CD8-positive, alpha-beta memory T cell (primary cell): ENCODE results near the gene IL24. TPM values are rescaled to one million over a fixed set of nuclear protein-coding genes. Genes with fewer than 3 reads are reported as not detected.

Experiments
- CTCF ChIA-PET: fragments of 350-600 bp; sonication (Branson Sonifier 250); formaldehyde crosslinking; loops from one replicate; lab custom pipeline; 2021; ENCODE audit warnings: antibody characterized with exemption; lab: Charles Lee
- POLR2A ChIA-PET: fragments of 350-600 bp; sonication (Branson Sonifier 250); formaldehyde crosslinking; loops from one replicate; lab custom pipeline; 2021; ENCODE audit warnings: antibody characterized with exemption; lab: Charles Lee
- DNase-seq, 5 donors: peaks; one replicate each; pipeline versions ENCODE4 v3.0.0 to v3.0.0-alpha.2; 2020 to 2022; ENCODE audit warnings: mixed read lengths in 1 of 5
- H3K27ac ChIP-seq: one replicate; pipeline ENCODE4 v1.7.0; 2013; ENCODE audit warnings: low read depth, mild to moderate bottlenecking, low read length, moderate library complexity
- H3K27me3 ChIP-seq: 2 replicates; pipeline ENCODE4 v1.7.0; 2013; ENCODE audit warnings: low read length, mild to moderate bottlenecking; ENCODE audit not compliant: insufficient read depth, poor library complexity, severe bottlenecking
- H3K36me3 ChIP-seq: 2 replicates; pipeline ENCODE4 v1.7.0; 2013; ENCODE audit warnings: mild to moderate bottlenecking, low read length, moderate library complexity; ENCODE audit not compliant: insufficient read depth
- H3K4me1 ChIP-seq: 2 replicates; pipeline ENCODE4 v1.7.0; 2013; ENCODE audit warnings: mild to moderate bottlenecking, low read length, moderate library complexity; ENCODE audit not compliant: insufficient read depth
- H3K4me3 ChIP-seq: 2 replicates; pipeline ENCODE4 v1.7.0; 2013; ENCODE audit warnings: mild to moderate bottlenecking, low read length
- H3K9me3 ChIP-seq: 2 replicates; pipeline ENCODE4 v1.7.0; 2013; ENCODE audit warnings: mild to moderate bottlenecking, low read length
- H3K27ac Mint-ChIP-seq, 8 donors: one replicate each; pipeline ENCODE4 v1.8.0; 2020 to 2021; ENCODE audit warnings: mixed read lengths in 8 of 8, mild to moderate bottlenecking in 6 of 8, inconsistent platforms in 3 of 8, moderate library complexity in 3 of 8
- H3K27me3 Mint-ChIP-seq, 2 donors: one replicate each; pipeline ENCODE4 v1.8.0; 2020 to 2021; ENCODE audit warnings: mixed read lengths in 2 of 2, mild to moderate bottlenecking in 1 of 2, moderate library complexity in 1 of 2
- H3K36me3 Mint-ChIP-seq, 3 donors: one replicate each; pipeline ENCODE4 v1.8.0; 2020 to 2021; ENCODE audit warnings: mixed read lengths in 3 of 3, inconsistent platforms in 1 of 3, mild to moderate bottlenecking in 1 of 3
- H3K4me1 Mint-ChIP-seq, 3 donors: one replicate each; pipeline ENCODE4 v1.8.0; 2020 to 2021; ENCODE audit warnings: mixed read lengths in 3 of 3, inconsistent platforms in 1 of 3, mild to moderate bottlenecking in 1 of 3
- H3K4me3 Mint-ChIP-seq, 7 donors: one replicate each; pipeline ENCODE4 v1.8.0; 2020 to 2021; ENCODE audit warnings: mixed read lengths in 7 of 7, mild to moderate bottlenecking in 6 of 7, moderate library complexity in 4 of 7, inconsistent platforms in 2 of 7
- H3K9me3 Mint-ChIP-seq, 5 donors: one replicate each; pipeline ENCODE4 v1.8.0; 2020 to 2022; ENCODE audit warnings: mixed read lengths in 5 of 5, mild to moderate bottlenecking in 3 of 5, moderate library complexity in 2 of 5, inconsistent platforms in 1 of 5
- polyA plus RNA-seq: library from polyadenylated mRNA; unstranded; fragments of 300-500 nt; fragmentation: Illumina TruSeq; gene quantifications from one replicate; pipeline ENCODE4 v1.2.3, GENCODE V29; 2021
- total RNA-seq, 2 experiments: library from RNA; stranded (reverse); gene quantifications; one replicate each; pipeline ENCODE4 v1.2.3, GENCODE V29; 2021

IL24 gene
- total and polyA plus RNA-seq, 3 experiments from 2014 or later, result 2.0 to 22.5 (median 2.9) TPM

- no peak for DNase-seq
- Mint-ChIP-seq H3K9me3 (no peaks in the 10 kb centered on the region), H3K36me3 (peaks cover 0 to 13% (median 2%) of the 10 kb centered on the region in 3 donors), H3K27ac (no peak overlapping the region), H3K27me3 (peaks cover 3 to 9% of the 10 kb centered on the region in 2 donors), H3K4me1 (peaks cover 3 to 5% (median 3%) of the 10 kb centered on the region in 3 donors), H3K4me3 (no peak overlapping the region)
- H3K9me3 ChIP-seq, result no peaks in the 10 kb centered on the region
- ChIA-PET CTCF (interaction anchor here (0.9 to 3.4 kb wide), 5 partner anchors 24 to 126 kb away, joined by 3 to 15 read pairs (median 4); no protein-coding TSS in a partner anchor), POLR2A (no interaction called here)
- H3K27me3 ChIP-seq, result no peaks in the 10 kb centered on the region
- H3K27ac ChIP-seq, result no peak overlapping the region
- no peak overlapping the region for H3K4me3 ChIP-seq
- H3K36me3 ChIP-seq, result no peaks in the 10 kb centered on the region
- H3K4me1 ChIP-seq, result peaks cover 9% of the 10 kb centered on the region
Observed at GRCh38 chr1:206855859-206856258, 41.4 kb upstream of the IL24 start.

GRCh38 chr1:206856674-206857464 is 40.4 kb upstream of the IL24 start:
- H3K27me3 Mint-ChIP-seq, result peaks cover 11 to 15% of the 10 kb centered on the region in 2 donors
- peak in 1 of 5 donors; percentile 28 for DNase-seq
- peak overlapping the region in 2 of 8 donors; percentile 13 to 14 for H3K27ac Mint-ChIP-seq
- H3K36me3 Mint-ChIP-seq, result peaks cover 0 to 13% (median 4%) of the 10 kb centered on the region in 3 donors
- Histone ChIP-seq H3K9me3 (no peaks in the 10 kb centered on the region), H3K27me3 (no peaks in the 10 kb centered on the region), H3K4me3 (no peak overlapping the region), H3K27ac (no peak overlapping the region), H3K36me3 (no peaks in the 10 kb centered on the region), H3K4me1 (peaks cover 9% of the 10 kb centered on the region)
- H3K4me1 Mint-ChIP-seq, result peaks cover 3 to 5% (median 3%) of the 10 kb centered on the region in 3 donors
- ChIA-PET CTCF (interaction anchor here (0.6 to 3.4 kb wide), 7 partner anchors 15 to 125 kb away, joined by 3 to 15 read pairs (median 3); no protein-coding TSS in a partner anchor), POLR2A (interaction anchor here (0.7 kb wide), 1 partner anchor 386 kb away, joined by 3 read pairs; the partner anchor contains the start of gene IKBKE)
- H3K9me3 Mint-ChIP-seq, result no peaks in the 10 kb centered on the region
- H3K4me3 Mint-ChIP-seq, result no peak overlapping the region

GRCh38 chr1:206859082-206859521 is 38.1 kb upstream of the IL24 start:
- Mint-ChIP-seq H3K36me3 (peaks cover 0 to 4% (median 0%) of the 10 kb centered on the region in 3 donors), H3K9me3 (no peaks in the 10 kb centered on the region), H3K27ac (peak overlapping the region in 1 of 8 donors; percentile 22), H3K27me3 (peaks cover 17 to 19% of the 10 kb centered on the region in 2 donors), H3K4me1 (peaks cover 3 to 5% (median 3%) of the 10 kb centered on the region in 3 donors), H3K4me3 (peak overlapping the region in 1 of 7 donors; percentile 22)
- no peak overlapping the region for H3K27ac ChIP-seq
- peaks cover 9% of the 10 kb centered on the region for H3K4me1 ChIP-seq
- peak in 1 of 5 donors; percentile 27 for DNase-seq
- no peaks in the 10 kb centered on the region for H3K9me3 ChIP-seq
- no peaks in the 10 kb centered on the region for H3K27me3 ChIP-seq
- no peaks in the 10 kb centered on the region for H3K36me3 ChIP-seq
- no peak overlapping the region for H3K4me3 ChIP-seq
- ChIA-PET CTCF (interaction anchor here (2.9 kb wide), 1 partner anchor 54 kb away, joined by 10 read pairs; no protein-coding TSS in a partner anchor), POLR2A (interaction anchor here (0.6 kb wide), 1 partner anchor 135 kb away, joined by 6 read pairs; no protein-coding TSS in a partner anchor)

- Mint-ChIP-seq H3K36me3 (peaks cover 0 to 4% (median 0%) of the 10 kb centered on the region in 3 donors), H3K4me1 (peaks cover 5 to 6% (median 5%) of the 10 kb centered on the region in 3 donors), H3K27me3 (peaks cover 17 to 23% of the 10 kb centered on the region in 2 donors), H3K4me3 (no peak overlapping the region), H3K9me3 (no peaks in the 10 kb centered on the region), H3K27ac (peak overlapping the region in 1 of 8 donors; percentile 0)
- Histone ChIP-seq H3K27me3 (no peaks in the 10 kb centered on the region), H3K36me3 (no peaks in the 10 kb centered on the region), H3K9me3 (no peaks in the 10 kb centered on the region), H3K4me3 (no peak overlapping the region), H3K4me1 (peaks cover 9% of the 10 kb centered on the region), H3K27ac (no peak overlapping the region)
- no peak for DNase-seq
- CTCF ChIA-PET, result interaction anchor here (1.1 to 2.9 kb wide), 4 partner anchors 10 to 52 kb away, joined by 3 to 10 read pairs (median 3); no protein-coding TSS in a partner anchor
- POLR2A ChIA-PET, result no interaction called here
Observed at GRCh38 chr1:206860165-206860564, 37.1 kb upstream of the IL24 start.

DNA sequence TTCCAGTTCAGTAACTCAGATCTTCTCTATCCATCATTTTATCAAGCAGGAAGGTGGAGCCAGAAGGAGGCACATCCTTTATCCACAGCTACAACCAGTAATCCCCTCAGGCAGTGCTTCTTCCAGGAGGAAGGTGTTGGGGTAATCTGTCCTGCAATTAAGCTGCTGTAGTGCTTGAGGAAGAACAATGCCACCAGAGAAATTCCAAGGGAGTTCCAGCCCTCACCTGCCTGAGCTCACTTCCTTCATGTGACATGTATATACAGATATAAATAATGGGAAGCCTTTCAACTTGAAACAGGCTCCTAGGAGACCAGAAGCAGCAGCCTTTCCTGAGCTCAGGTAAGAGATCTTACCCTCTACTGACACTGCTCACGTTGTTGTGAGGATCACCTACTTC is 34.0 kb upstream of the IL24 start:
- H3K36me3 Mint-ChIP-seq, result peaks cover 0 to 5% (median 0%) of the 10 kb centered on the region in 3 donors
- no peaks in the 10 kb centered on the region for H3K27me3 ChIP-seq
- H3K4me1 Mint-ChIP-seq, result peaks cover 5 to 8% (median 5%) of the 10 kb centered on the region in 3 donors
- no peaks in the 10 kb centered on the region for H3K36me3 ChIP-seq
- no peak overlapping the region for H3K27ac Mint-ChIP-seq
- H3K9me3 ChIP-seq, result no peaks in the 10 kb centered on the region
- H3K4me1 ChIP-seq, result peaks cover 9% of the 10 kb centered on the region
- H3K27ac ChIP-seq, result no peak overlapping the region
- CTCF ChIA-PET, result interaction anchor here (0.6 to 3.6 kb wide), 4 partner anchors 45 to 119 kb away, joined by 3 to 18 read pairs (median 3); no protein-coding TSS in a partner anchor
- no peaks in the 10 kb centered on the region for H3K9me3 Mint-ChIP-seq
- H3K4me3 Mint-ChIP-seq, result no peak overlapping the region
- no peak overlapping the region for H3K4me3 ChIP-seq
- POLR2A ChIA-PET, result no interaction called here
- peaks cover 18 to 25% of the 10 kb centered on the region in 2 donors for H3K27me3 Mint-ChIP-seq
- DNase-seq, result no peak

GRCh38 chr1:206864939-206865671 is 32.1 kb upstream of the IL24 start, which contains the start of gene IL20:
IL20 (plus strand) TSS chr1:206865623; CDS start chr1:206865853, 230 bp downstream.
- Histone ChIP-seq H3K4me3 (no peak within 1 kb of the TSS), H3K27me3 (no peaks in the 10 kb centered on the region), H3K9me3 (no peaks in the 10 kb centered on the region), H3K4me1 (no peaks in the 10 kb centered on the region), H3K27ac (no peak within 1 kb of the TSS), H3K36me3 (no peaks in the 10 kb centered on the region)
- POLR2A ChIA-PET, result no interaction called here
- H3K4me3 Mint-ChIP-seq, result no peak within 1 kb of the TSS
- peaks cover 0 to 5% (median 2%) of the 10 kb centered on the region in 3 donors for H3K4me1 Mint-ChIP-seq
- CTCF ChIA-PET, result interaction anchor here (0.7 to 3.6 kb wide), 17 partner anchors 9 to 131 kb away, joined by 3 to 18 read pairs (median 4); partner anchors contain the start of gene IL24
- no peaks in the 10 kb centered on the region for H3K9me3 Mint-ChIP-seq
- H3K36me3 Mint-ChIP-seq, result peaks cover 0 to 4% (median 3%) of the 10 kb centered on the region in 3 donors
- H3K27me3 Mint-ChIP-seq, result peaks cover 18 to 25% of the 10 kb centered on the region in 2 donors
- DNase-seq, result peak; percentile 67 to 87 (median 79)
- H3K27ac Mint-ChIP-seq, result no peak within 1 kb of the TSS

- Mint-ChIP-seq H3K27ac (no peak overlapping the region), H3K27me3 (peaks cover 14 to 19% of the 10 kb centered on the region in 2 donors), H3K4me3 (no peak overlapping the region), H3K9me3 (no peaks in the 10 kb centered on the region), H3K36me3 (peaks cover 0 to 8% (median 3%) of the 10 kb centered on the region in 3 donors), H3K4me1 (peaks cover 0 to 5% (median 2%) of the 10 kb centered on the region in 3 donors)
- ChIA-PET CTCF (interaction anchor here (1.1 to 3.6 kb wide), 6 partner anchors 8 to 116 kb away, joined by 3 to 18 read pairs (median 8); no protein-coding TSS in a partner anchor), POLR2A (no interaction called here)
- no peaks in the 10 kb centered on the region for H3K4me1 ChIP-seq
- no peak for DNase-seq
- H3K27me3 ChIP-seq, result no peaks in the 10 kb centered on the region
- no peak overlapping the region for H3K4me3 ChIP-seq
- H3K9me3 ChIP-seq, result no peaks in the 10 kb centered on the region
- H3K27ac ChIP-seq, result no peak overlapping the region
- no peaks in the 10 kb centered on the region for H3K36me3 ChIP-seq
Observed at GRCh38 chr1:206866062-206866461, 31.2 kb upstream of the IL24 start.
